Loucy (cell line): ENCODE results near the gene ACP3.

Experiments
- H2AFZ ChIP-seq: fragments of 200-600 bp; sonication (generic); 2 replicates; pipeline ENCODE4 v1.6.0; 2016; ENCODE audit warnings: antibody characterized with exemption, mild to moderate bottlenecking, low read length, moderate library complexity
- H3F3A ChIP-seq: fragments of 200-600 bp; 2 replicates; pipeline ENCODE4 v1.6.0; 2016; ENCODE audit warnings: antibody characterized with exemption, low read depth, mild to moderate bottlenecking
- H3K27me3 ChIP-seq: fragments of 200-600 bp; sonication (generic); 2 replicates; pipeline ENCODE4 v1.6.1; 2014; ENCODE audit warnings: low read length, mild to moderate bottlenecking; ENCODE audit not compliant: insufficient read depth, poor library complexity, severe bottlenecking
- H3K36me3 ChIP-seq: fragments of 200-600 bp; sonication (generic); 2 replicates; pipeline ENCODE4 v1.6.1; 2016; ENCODE audit warnings: low read length; ENCODE audit not compliant: insufficient read depth
- H3K4me1 ChIP-seq: fragments of 200-600 bp; sonication (generic); 2 replicates; pipeline ENCODE4 v1.5.1; 2014; ENCODE audit warnings: low read length, mild to moderate bottlenecking; ENCODE audit not compliant: insufficient read depth, poor library complexity, severe bottlenecking
- H3K4me2 ChIP-seq: fragments of 200-600 bp; sonication (generic); 2 replicates; pipeline ENCODE4 v1.6.0; 2014; ENCODE audit warnings: antibody characterized with exemption, low read length, low read depth, mild to moderate bottlenecking; ENCODE audit not compliant: poor library complexity, severe bottlenecking
- H3K4me3 ChIP-seq: fragments of 200-600 bp; sonication (generic); 2 replicates; pipeline ENCODE4 v1.5.1; 2014; ENCODE audit warnings: low read length, mild to moderate bottlenecking, mixed read lengths; ENCODE audit not compliant: poor library complexity, severe bottlenecking
- H3K79me2 ChIP-seq: fragments of 200-600 bp; sonication (generic); 2 replicates; pipeline ENCODE4 v1.6.1; 2014; ENCODE audit warnings: low read length; ENCODE audit not compliant: insufficient read depth
- H3K9ac ChIP-seq: fragments of 200-600 bp; sonication (generic); 2 replicates; pipeline ENCODE4 v1.6.0; 2014; ENCODE audit warnings: mild to moderate bottlenecking, low read depth, low read length, moderate library complexity; ENCODE audit not compliant: poor library complexity, severe bottlenecking
- H3K9me2 ChIP-seq: fragments of 200-600 bp; sonication (generic); replicated peaks from 2 replicates; pipeline ENCODE4 v1.6.1; 2016; ENCODE audit warnings: low read depth, low read length, mixed read lengths
- H3K9me3 ChIP-seq: fragments of 200-600 bp; sonication (generic); 2 replicates; pipeline ENCODE4 v1.6.1; 2014; ENCODE audit warnings: mild to moderate bottlenecking, antibody characterized with exemption, low read length, low read depth; ENCODE audit not compliant: insufficient read depth
- H4K20me1 ChIP-seq: fragments of 200-600 bp; sonication (generic); 2 replicates; pipeline ENCODE4 v1.6.0; 2014; ENCODE audit warnings: antibody characterized with exemption, low read length, mild to moderate bottlenecking; ENCODE audit not compliant: insufficient read depth, poor library complexity, severe bottlenecking
- EZH2phosphoT487 ChIP-seq: fragments of 200-600 bp; IDR thresholded peaks from 2 replicates; pipeline ENCODE4 v1.6.1; 2018; ENCODE audit warnings: antibody characterized with exemption, mild to moderate bottlenecking, moderate library complexity, borderline replicate concordance
- TF ChIP-seq, protein P1 (sequence below): fragments of 200-600 bp; sonication (generic); conservative IDR thresholded peaks from 2 replicates; pipeline ENCODE4 v1.5.1; 2014; ENCODE audit warnings: mild to moderate bottlenecking, antibody characterized with exemption, low read length

Gene ACP3

DNA sequence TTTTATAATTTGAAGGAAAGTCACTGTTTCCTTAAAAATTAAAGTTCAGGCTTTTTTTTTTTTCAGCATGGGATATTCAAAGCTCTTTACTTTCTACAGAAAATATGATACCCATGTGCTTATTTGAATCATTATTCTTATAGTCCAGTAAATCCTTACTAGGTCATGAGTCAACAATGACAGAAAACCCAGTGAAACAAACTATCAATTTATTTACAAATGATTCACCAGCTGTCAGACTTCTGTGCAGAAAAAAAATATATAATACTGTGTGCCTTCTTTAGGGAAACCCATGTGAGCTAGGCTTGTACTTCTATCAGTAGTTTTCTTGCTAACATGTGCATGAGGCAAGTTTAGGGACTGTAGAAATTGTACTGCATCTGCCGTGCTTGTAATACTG, 1.2 kb downstream of the ACP3 start:
- Histone ChIP-seq H2AFZ (no peak overlapping the region), H3K4me2 (no peak overlapping the region), H3K4me1 (peaks cover 9% of the 10 kb centered on the region), H3K9me2 (no peaks in the 10 kb centered on the region), H4K20me1 (no peaks in the 10 kb centered on the region), H3K9ac (no peak overlapping the region), H3K79me2 (no peaks in the 10 kb centered on the region), H3K9me3 (no peaks in the 10 kb centered on the region), H3K36me3 (no peaks in the 10 kb centered on the region), H3K4me3 (no peak overlapping the region), H3K27me3 (no peaks in the 10 kb centered on the region), H3F3A (no peaks in the 10 kb centered on the region)
- TF ChIP-seq, protein P1, sequence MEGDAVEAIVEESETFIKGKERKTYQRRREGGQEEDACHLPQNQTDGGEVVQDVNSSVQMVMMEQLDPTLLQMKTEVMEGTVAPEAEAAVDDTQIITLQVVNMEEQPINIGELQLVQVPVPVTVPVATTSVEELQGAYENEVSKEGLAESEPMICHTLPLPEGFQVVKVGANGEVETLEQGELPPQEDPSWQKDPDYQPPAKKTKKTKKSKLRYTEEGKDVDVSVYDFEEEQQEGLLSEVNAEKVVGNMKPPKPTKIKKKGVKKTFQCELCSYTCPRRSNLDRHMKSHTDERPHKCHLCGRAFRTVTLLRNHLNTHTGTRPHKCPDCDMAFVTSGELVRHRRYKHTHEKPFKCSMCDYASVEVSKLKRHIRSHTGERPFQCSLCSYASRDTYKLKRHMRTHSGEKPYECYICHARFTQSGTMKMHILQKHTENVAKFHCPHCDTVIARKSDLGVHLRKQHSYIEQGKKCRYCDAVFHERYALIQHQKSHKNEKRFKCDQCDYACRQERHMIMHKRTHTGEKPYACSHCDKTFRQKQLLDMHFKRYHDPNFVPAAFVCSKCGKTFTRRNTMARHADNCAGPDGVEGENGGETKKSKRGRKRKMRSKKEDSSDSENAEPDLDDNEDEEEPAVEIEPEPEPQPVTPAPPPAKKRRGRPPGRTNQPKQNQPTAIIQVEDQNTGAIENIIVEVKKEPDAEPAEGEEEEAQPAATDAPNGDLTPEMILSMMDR, result no peak
- no peak for TF ChIP-seq EZH2phosphoT487

DNA sequence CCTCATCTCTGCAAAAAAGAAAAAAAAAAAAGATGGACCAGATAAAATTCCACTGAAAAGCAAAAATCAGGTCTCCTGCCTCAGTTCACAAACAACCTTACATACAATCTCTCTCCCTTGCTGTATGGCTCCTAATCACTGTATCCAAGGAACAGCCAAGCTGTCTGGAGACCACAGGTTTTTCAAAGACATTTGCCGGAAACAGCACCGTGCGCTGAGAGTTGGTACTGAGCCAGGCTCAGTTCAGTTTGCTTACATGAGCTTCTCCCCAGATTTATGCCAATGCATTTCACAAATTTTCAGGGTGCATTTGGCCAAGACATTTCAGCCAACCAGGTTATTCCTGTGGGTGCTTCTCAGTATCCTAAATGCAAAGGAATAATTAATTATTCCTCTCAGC, 4.1 kb downstream of the ACP3 start:
- Histone ChIP-seq H4K20me1 (no peaks in the 10 kb centered on the region), H2AFZ (no peak overlapping the region), H3K79me2 (no peaks in the 10 kb centered on the region), H3K4me3 (no peak overlapping the region), H3K9ac (no peak overlapping the region), H3F3A (no peaks in the 10 kb centered on the region), H3K4me2 (no peak overlapping the region), H3K36me3 (no peaks in the 10 kb centered on the region), H3K9me3 (no peaks in the 10 kb centered on the region), H3K27me3 (no peaks in the 10 kb centered on the region), H3K9me2 (no peaks in the 10 kb centered on the region), H3K4me1 (peaks cover 9% of the 10 kb centered on the region)
- TF ChIP-seq, protein P1, result no peak
- no peak for TF ChIP-seq EZH2phosphoT487

DNA sequence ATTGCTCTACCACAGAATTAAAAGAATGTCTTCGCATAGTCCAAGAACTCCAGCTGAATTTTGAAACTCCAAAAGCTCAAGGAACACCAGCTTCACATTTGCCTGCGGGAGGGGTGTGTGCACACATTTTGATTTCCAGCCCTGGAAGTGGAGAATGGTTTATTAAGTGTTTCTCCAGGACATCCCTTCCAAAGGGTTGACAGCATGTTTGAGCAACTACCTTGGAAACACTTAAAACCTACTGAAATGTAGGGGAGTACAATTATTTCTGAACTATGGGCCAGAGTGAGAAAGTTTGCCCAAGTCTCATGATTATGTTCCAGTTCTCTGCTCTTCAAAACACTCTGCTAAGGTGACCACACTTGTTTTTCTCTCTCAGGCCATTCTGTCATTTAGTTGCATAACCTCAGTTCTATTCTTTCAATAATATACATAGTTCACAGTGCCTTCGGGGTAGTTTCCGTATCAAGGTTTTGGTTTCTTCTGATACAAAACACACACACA, 7.9 kb downstream of the ACP3 start:
- Histone ChIP-seq H3K36me3 (no peaks in the 10 kb centered on the region), H3K9ac (no peak overlapping the region)

More for the DNA sequence above, 7.9 kb downstream of the ACP3 start:
- Histone ChIP-seq H3K4me3 (no peak overlapping the region), H4K20me1 (no peaks in the 10 kb centered on the region), H3K9me3 (no peaks in the 10 kb centered on the region), H3K4me1 (no peaks in the 10 kb centered on the region), H2AFZ (no peak overlapping the region), H3K27me3 (no peaks in the 10 kb centered on the region), H3K4me2 (no peak overlapping the region), H3K9me2 (no peaks in the 10 kb centered on the region), H3F3A (no peaks in the 10 kb centered on the region), H3K79me2 (no peaks in the 10 kb centered on the region)
- TF ChIP-seq, protein P1, result no peak
- no peak for TF ChIP-seq EZH2phosphoT487
